ENCODE measurements around the gene GZMM. TPM values are rescaled to one million over a fixed set of nuclear protein-coding genes. Genes with fewer than 3 reads are reported as not detected.

GZMM gene
- total and polyA plus RNA-seq, 2 of the 13 experiments (the other 11 are each of a cell fraction or from before 2014, with no cell fraction given) = 0.07 TPM; not detected in 1

DNA sequence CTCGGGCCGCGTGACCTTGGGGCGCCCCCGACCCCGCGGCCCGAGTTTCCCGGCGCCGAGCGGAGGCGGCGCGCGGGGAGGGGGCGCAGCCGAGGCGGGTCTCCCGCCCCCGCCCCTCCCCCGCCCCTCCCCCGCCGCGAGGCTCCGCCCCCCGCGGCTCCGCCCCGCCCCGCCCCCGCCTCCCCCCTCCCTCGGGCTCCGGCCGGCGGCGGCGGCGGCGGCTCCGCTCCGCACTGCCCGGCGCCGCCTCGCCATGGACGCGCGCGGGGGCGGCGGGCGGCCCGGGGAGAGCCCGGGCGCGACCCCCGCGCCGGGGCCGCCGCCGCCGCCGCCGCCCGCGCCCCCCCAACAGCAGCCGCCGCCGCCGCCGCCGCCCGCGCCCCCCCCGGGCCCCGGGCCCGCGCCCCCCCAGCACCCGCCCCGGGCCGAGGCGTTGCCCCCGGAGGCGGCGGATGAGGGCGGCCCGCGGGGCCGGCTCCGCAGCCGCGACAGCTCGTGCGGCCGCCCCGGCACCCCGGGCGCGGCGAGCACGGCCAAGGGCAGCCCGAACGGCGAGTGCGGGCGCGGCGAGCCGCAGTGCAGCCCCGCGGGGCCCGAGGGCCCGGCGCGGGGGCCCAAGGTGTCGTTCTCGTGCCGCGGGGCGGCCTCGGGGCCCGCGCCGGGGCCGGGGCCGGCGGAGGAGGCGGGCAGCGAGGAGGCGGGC lies 46.0 kb downstream of the GZMM start, which contains the start of gene HCN2:
Gene HCN2 (plus strand): TSS at position 189 of the 703 bp plus-strand sequence. CDS start 65 bp downstream, at position 254.
- no peak within 1 kb of the TSS for H2AFZ ChIP-seq (ENCODE audit: low read length)
- ChIA-PET CTCF (ENCODE audit: low intra/inter-chr PET ratio, low total read pairs) (no interaction called here), POLR2A (no interaction called here)
- no CpG with 5 or more reads among the region's 132 CpGs for WGBS (ENCODE audit: low lambda C conversion rate)
- H3K4me3 ChIP-seq (replicated peaks in 1 of 3; ENCODE audit: insufficient read depth in 1 of 3, low read depth in 2 of 3, low read length in 3 of 3) = peak within 1 kb of the TSS in 2 of 3 experiments; percentile 29 to 54; a peak in 1 of 6 replicates
- FAIRE-seq = no peak
- peaks cover 10 to 63% of the 10 kb centered on the region in 2 experiments for H3K27me3 ChIP-seq (ENCODE audit: control insufficient read depth in 1 of 2, insufficient read depth in 2 of 2, low read length in 2 of 2)
- in situ Hi-C loops (cut with HindIII; ENCODE audit: extremely low pct_ligation_motif_present, low pct_unique_long_range_greater_than_20kb) (loop anchor here (5.0 to 10.0 kb wide), 2 partner anchors 38 to 145 kb away; no protein-coding TSS in a partner anchor), intact Hi-C loops (cut with micrococcal nuclease; ENCODE audit: unreplicated experiment) (loop anchor here (10.0 kb wide), 1 partner anchor 75 kb away; the partner anchor contains the start of gene RNF126)
- no peak within 1 kb of the TSS for H3K27ac ChIP-seq (ENCODE audit: extremely low read length, insufficient read depth, low read length)
- no peak for ATAC-seq
- H3K4me1 ChIP-seq (ENCODE audit: insufficient read depth, low read length) = peaks cover 35% of the 10 kb centered on the region
- no peak within 1 kb of the TSS for H3K9ac ChIP-seq (ENCODE audit: insufficient read depth, low read depth, low read length)
- no TSS peak for BruUV-seq (replicated peaks)
- H3K79me2 ChIP-seq (ENCODE audit: insufficient read depth, low read length) = no peaks in the 10 kb centered on the region
- H3K9me3 ChIP-seq (ENCODE audit: low read length) = no peaks in the 10 kb centered on the region
- no peak for TF ChIP-seq SMAD9 (CRISPR knock-in tag; IDR thresholded peaks at IDR 0.05)
- TF ChIP-seq DNMT1 (CRISPR knock-in tag; IDR thresholded peaks at IDR 0.05) = no peak
- no peak for TF ChIP-seq SRSF1 (optimal IDR thresholded peaks at IDR 0.05; ENCODE audit: low read depth, low read length)
- TF ChIP-seq SOX6 (IDR thresholded peaks at IDR 0.05) = no peak
- TF ChIP-seq SOX6 (CRISPR knock-in tag; IDR thresholded peaks at IDR 0.05) = no peak
- TF ChIP-seq ZNF354B (CRISPR knock-in tag; IDR thresholded peaks at IDR 0.05) = no peak
- no peak for TF ChIP-seq ZIK1 (CRISPR knock-in tag; IDR thresholded peaks at IDR 0.05; ENCODE audit: borderline replicate concordance, low read depth)
- TF ChIP-seq ZNF710 (CRISPR knock-in tag; IDR thresholded peaks at IDR 0.05; ENCODE audit: borderline replicate concordance) = no peak
- no peak for TF ChIP-seq ZNF740 (CRISPR knock-in tag; IDR thresholded peaks at IDR 0.05)
- TF ChIP-seq ZNF646 (CRISPR knock-in tag; IDR thresholded peaks at IDR 0.05) = no peak
- peaks cover 28% of the 10 kb centered on the region for H4K20me1 ChIP-seq (ENCODE audit: insufficient read depth, low read length)
- H3K36me3 ChIP-seq (replicated peaks in 1 of 2; ENCODE audit: control insufficient read depth in 1 of 2, insufficient read depth in 2 of 2, low read length in 2 of 2) = no peaks in the 10 kb centered on the region
- no peak for DNase-seq (ENCODE audit: low spot score)
- H3K4me2 ChIP-seq (ENCODE audit: low read depth, low read length) = peak within 1 kb of the TSS; percentile 55; the same call in 1 of the 2 replicates

All from HepG2 (cell line).